GM23338 (cell line): ENCODE results near the gene SLC13A5. TPM values are rescaled to one million over a fixed set of nuclear protein-coding genes. Genes with fewer than 3 reads are reported as not detected.

Source experiments
- ATAC-seq: fragments of 200-7000 bp; cut with Tn5 transposase; 3 replicates; pipeline ENCODE4 v1.9.1; 2020
- DNase-seq: peaks from one replicate; pipeline ENCODE4 v3.0.0-alpha.2; 2015; ENCODE audit warnings: low spot score
- H2AFZ ChIP-seq: fragments of 200-600 bp; sonication (generic); 2 replicates; pipeline ENCODE4 v1.8.0; 2016; ENCODE audit warnings: antibody characterized with exemption, mild to moderate bottlenecking, moderate library complexity
- H3F3A ChIP-seq: fragments of 200-600 bp; sonication (generic); replicated peaks from 2 replicates; pipeline ENCODE4 v1.8.0; 2017; ENCODE audit warnings: antibody characterized with exemption, mixed run types, low read depth
- H3K27ac ChIP-seq: fragments of 200-600 bp; sonication (generic); 2 replicates; pipeline ENCODE4 v1.6.1; 2016; ENCODE audit warnings: low read depth
- H3K27me3 ChIP-seq: fragments of 200-600 bp; sonication (generic); 2 replicates; pipeline ENCODE4 v1.8.0; 2016; ENCODE audit warnings: mild to moderate bottlenecking, mixed run types, moderate library complexity; ENCODE audit not compliant: insufficient read depth
- H3K36me3 ChIP-seq: fragments of 200-600 bp; sonication (generic); 2 replicates; pipeline ENCODE4 v1.8.0; 2016; ENCODE audit warnings: mild to moderate bottlenecking; ENCODE audit not compliant: insufficient read depth
- H3K4me1 ChIP-seq: fragments of 200-600 bp; sonication (generic); 2 replicates; pipeline ENCODE4 v1.8.0; 2016; ENCODE audit warnings: mild to moderate bottlenecking, moderate library complexity; ENCODE audit not compliant: insufficient read depth
- H3K4me2 ChIP-seq: fragments of 200-600 bp; sonication (generic); 2 replicates; pipeline ENCODE4 v1.7.1; 2017; ENCODE audit warnings: mixed run types
- H3K4me3 ChIP-seq: fragments of 200-600 bp; sonication (generic); 2 replicates; pipeline ENCODE4 v1.6.1; 2016; ENCODE audit warnings: mixed run types
- H3K79me2 ChIP-seq: fragments of 200-600 bp; sonication (generic); replicated peaks from 2 replicates; pipeline ENCODE4 v1.8.0; 2017; ENCODE audit warnings: mild to moderate bottlenecking; ENCODE audit not compliant: insufficient read depth
- H3K9me2 ChIP-seq: fragments of 200-600 bp; sonication (generic); 2 replicates; pipeline ENCODE4 v1.8.0; 2017; ENCODE audit not compliant: insufficient read depth
- H4K20me1 ChIP-seq: fragments of 200-600 bp; sonication (generic); replicated peaks from 2 replicates; pipeline ENCODE4 v1.8.0; 2017; ENCODE audit warnings: mild to moderate bottlenecking; ENCODE audit not compliant: insufficient read depth
- H3K27ac Mint-ChIP-seq: 2 replicates; pipeline ENCODE4 v1.8.0; 2020; ENCODE audit warnings: inconsistent platforms, mild to moderate bottlenecking, moderate library complexity, mixed read lengths
- H3K27me3 Mint-ChIP-seq: 3 replicates; pipeline ENCODE4 v1.8.0; 2022; ENCODE audit warnings: low read depth, mild to moderate bottlenecking, moderate library complexity, mixed read lengths, inconsistent platforms; ENCODE audit not compliant: insufficient read depth, poor library complexity
- H3K36me3 Mint-ChIP-seq: 3 replicates; pipeline ENCODE4 v1.8.0; 2021; ENCODE audit warnings: low read depth, mild to moderate bottlenecking, inconsistent platforms, moderate library complexity, mixed read lengths
- H3K4me1 Mint-ChIP-seq: 3 replicates; pipeline ENCODE4 v1.8.0; 2020; ENCODE audit warnings: mild to moderate bottlenecking, inconsistent platforms, mixed read lengths
- H3K4me3 Mint-ChIP-seq: 3 replicates; pipeline ENCODE4 v1.8.0; 2021; ENCODE audit warnings: moderate library complexity, mild to moderate bottlenecking, inconsistent platforms, mixed read lengths
- H3K9me3 Mint-ChIP-seq: 3 replicates; pipeline ENCODE4 v1.8.0; 2020; ENCODE audit warnings: moderate library complexity, mild to moderate bottlenecking, inconsistent platforms, mixed read lengths
- CREB1 ChIP-seq: fragments of 250-450 bp; sonication (Bioruptor Pico); IDR thresholded peaks from 2 replicates; pipeline ENCODE4 v1.5.0; 2020; ENCODE audit warnings: low read depth, mild to moderate bottlenecking, moderate library complexity
- ETS1 ChIP-seq: IDR thresholded peaks from 2 replicates; pipeline ENCODE4 v1.6.1; 2016; ENCODE audit warnings: antibody characterized with exemption
- EZH2 ChIP-seq: fragments of 200-600 bp; sonication (generic); IDR thresholded peaks from one replicate; pipeline ENCODE4 v1.8.0; 2017; ENCODE audit warnings: antibody characterized with exemption, mild to moderate bottlenecking, low read depth; ENCODE audit not compliant: unreplicated experiment
- EZH2phosphoT487 ChIP-seq: fragments of 200-600 bp; sonication (generic); IDR thresholded peaks from one replicate; pipeline ENCODE4 v1.8.1; 2018; ENCODE audit warnings: antibody characterized with exemption; ENCODE audit not compliant: unreplicated experiment
- NANOG ChIP-seq: IDR thresholded peaks from 2 replicates; pipeline ENCODE4 v1.6.1; 2016; ENCODE audit warnings: antibody characterized with exemption, borderline replicate concordance
- POLR2AphosphoS5 ChIP-seq: IDR thresholded peaks from 2 replicates; pipeline ENCODE4 v1.6.1; 2016; ENCODE audit warnings: antibody characterized with exemption, low read depth
- REST ChIP-seq: IDR thresholded peaks from one replicate; pipeline ENCODE4 v1.6.1; 2018; ENCODE audit warnings: antibody characterized with exemption; ENCODE audit not compliant: unreplicated experiment
- STAT1 ChIP-seq: IDR thresholded peaks from one replicate; pipeline ENCODE4 v1.6.1; 2016; ENCODE audit warnings: antibody characterized with exemption; ENCODE audit not compliant: unreplicated experiment
- ZNF114 ChIP-seq: fragments of 250-450 bp; sonication (Bioruptor Pico); IDR thresholded peaks from 2 replicates; pipeline ENCODE4 v1.5.0; 2020; ENCODE audit warnings: mild to moderate bottlenecking, moderate library complexity
- ZNF331 ChIP-seq: fragments of 250-450 bp; sonication (Bioruptor Pico); IDR thresholded peaks from 2 replicates; pipeline ENCODE4 v1.5.0; 2020; ENCODE audit warnings: low read depth, mild to moderate bottlenecking, moderate library complexity
- ZNF462 ChIP-seq: fragments of 250-450 bp; sonication (Bioruptor Pico); IDR thresholded peaks from 2 replicates; pipeline ENCODE4 v1.5.0; 2020; ENCODE audit warnings: mild to moderate bottlenecking, moderate library complexity
- polyA plus RNA-seq: library from polyadenylated mRNA; unstranded; fragments of >200 nt; fragmentation: Nextera tagmentation; extraction: Ambion mirVana; gene quantifications from 2 replicates; pipeline ENCODE4 v1.2.1, GENCODE V29; 2016
- total RNA-seq: library from RNA; depleted of rRNA; stranded (reverse); fragments of >200 nt; shearing (Covaris generic); gene quantifications from 2 replicates; pipeline ENCODE4 v1.2.3, GENCODE V29; 2014

The SLC13A5 gene
- total and polyA plus RNA-seq, 2 experiments from 2014 or later, result 1.2 to 2.3 TPM

GRCh38 chr17:6721744-6722143 lies 8.6 kb upstream of the SLC13A5 start:
- H3K4me1 Mint-ChIP-seq, result no peaks in the 10 kb centered on the region
- H3K27me3 ChIP-seq, result no peaks in the 10 kb centered on the region
- H3K27ac ChIP-seq, result no peak overlapping the region
- peaks cover 4% of the 10 kb centered on the region for H3K27me3 Mint-ChIP-seq
- H3K36me3 Mint-ChIP-seq, result no peaks in the 10 kb centered on the region; the same call in 2 of the 3 replicates
- peaks cover 18% of the 10 kb centered on the region for H3K9me3 Mint-ChIP-seq
- ATAC-seq (no peak), DNase-seq (no peak)
- no peak overlapping the region for H2AFZ ChIP-seq
- H3K27ac Mint-ChIP-seq, result no peak overlapping the region
- no peaks in the 10 kb centered on the region for H3K79me2 ChIP-seq
- no peaks in the 10 kb centered on the region for H3F3A ChIP-seq
- H3K4me2 ChIP-seq, result no peak overlapping the region
- H3K4me3 Mint-ChIP-seq, result no peak overlapping the region
- H4K20me1 ChIP-seq, result no peaks in the 10 kb centered on the region
- no peak overlapping the region for H3K4me3 ChIP-seq
- TF ChIP-seq EZH2, result no peak
- H3K9me2 ChIP-seq, result 0 out of 2 replicates have a peak, but pooled peaks cover 4% of the 10 kb centered on the region
- H3K36me3 ChIP-seq, result no peaks in the 10 kb centered on the region
- H3K4me1 ChIP-seq, result no peaks in the 10 kb centered on the region

GRCh38 chr17:6716736-6717135 lies 3.6 kb upstream of the SLC13A5 start:
- Histone ChIP-seq H3K27me3 (peaks cover 40% of the 10 kb centered on the region), H3K36me3 (no peaks in the 10 kb centered on the region), H3K4me3 (no peak overlapping the region), H3F3A (peaks cover 7% of the 10 kb centered on the region), H2AFZ (no peak overlapping the region), H3K4me1 (peaks cover 16% of the 10 kb centered on the region; the same call in 1 of the 2 replicates), H4K20me1 (no peaks in the 10 kb centered on the region), H3K4me2 (no peak overlapping the region), H3K79me2 (no peaks in the 10 kb centered on the region), H3K27ac (no peak overlapping the region), H3K9me2 (no peaks in the 10 kb centered on the region; the same call in 1 of the 2 replicates)
- Mint-ChIP-seq H3K27me3 (peaks cover 37% of the 10 kb centered on the region), H3K4me1 (peaks cover 11% of the 10 kb centered on the region), H3K36me3 (peaks cover 3% of the 10 kb centered on the region; the same call in 2 of the 3 replicates), H3K9me3 (peaks cover 33% of the 10 kb centered on the region), H3K4me3 (no peak overlapping the region), H3K27ac (no peak overlapping the region)
- DNase-seq (no peak), ATAC-seq (no peak)
- TF ChIP-seq REST, result no peak
- no peak for TF ChIP-seq STAT1
- no peak for TF ChIP-seq EZH2
- TF ChIP-seq CREB1, result no peak
- no peak for TF ChIP-seq NANOG
- TF ChIP-seq ZNF462, result no peak
- TF ChIP-seq ZNF114, result no peak
- no peak for TF ChIP-seq EZH2phosphoT487
- no peak for TF ChIP-seq ETS1
- no peak for TF ChIP-seq ZNF331 (CRISPR knock-in tag)
- TF ChIP-seq POLR2AphosphoS5, result no peak
